Stimulated activated CD8-positive, alpha-beta memory T cell treated with anti-CD3 and anti-CD28 coated beads, Interleukin-15, amount 100 ng/mL, for 48 hours (primary cell): Measurements from ENCODE around the gene SLC12A7.
"Not testable (repeated sequence)": the region's sequence is repeated elsewhere in the genome, so short reads cannot be mapped to it uniquely, and the experiment has no call there.

Experiments
- DNase-seq, 2 donors: peaks; one replicate each; pipeline ENCODE4 v3.0.0-alpha.2; 2020; ENCODE audit warnings: low read depth in 2 of 2

Gene SLC12A7

GRCh38 chr5:1096838-1097237 is 15.0 kb downstream of the SLC12A7 start:
- no peak for DNase-seq

GRCh38 chr5:1095990-1096363 is 15.9 kb downstream of the SLC12A7 start:
- no peak for DNase-seq

GRCh38 chr5:1095302-1095989 is 16.4 kb downstream of the SLC12A7 start:
- DNase-seq: no peak

GRCh38 chr5:1094670-1095190 is 17.1 kb downstream of the SLC12A7 start:
- DNase-seq: no peak

GRCh38 chr5:1093361-1093760 is 18.5 kb downstream of the SLC12A7 start:
- no peak for DNase-seq

- DNase-seq: no peak
Measured at GRCh38 chr5:1092122-1092521, 19.7 kb downstream of the SLC12A7 start.

- no peak for DNase-seq
Measured at GRCh38 chr5:1091632-1092031, 20.2 kb downstream of the SLC12A7 start.

GRCh38 chr5:1090538-1090937 is 21.3 kb downstream of the SLC12A7 start:
- no peak for DNase-seq

- DNase-seq: no peak
Measured at GRCh38 chr5:1089621-1090040, 22.2 kb downstream of the SLC12A7 start.

- no peak for DNase-seq
Measured at GRCh38 chr5:1089146-1089545, 22.7 kb downstream of the SLC12A7 start.

GRCh38 chr5:1088726-1089125 is 23.1 kb downstream of the SLC12A7 start:
- DNase-seq: no peak

GRCh38 chr5:1088031-1088430 is 23.8 kb downstream of the SLC12A7 start:
- DNase-seq: no peak

GRCh38 chr5:1087428-1087827 is 24.4 kb downstream of the SLC12A7 start:
- no peak for DNase-seq

GRCh38 chr5:1086871-1087270 is 25.0 kb downstream of the SLC12A7 start:
- no peak for DNase-seq

GRCh38 chr5:1086137-1086536 is 25.7 kb downstream of the SLC12A7 start:
- no peak for DNase-seq

GRCh38 chr5:1085391-1085790 is 26.5 kb downstream of the SLC12A7 start:
- no peak for DNase-seq

- no peak for DNase-seq
Measured at GRCh38 chr5:1083823-1084605, 27.8 kb downstream of the SLC12A7 start.

- DNase-seq: not testable (repeated sequence)
Measured at GRCh38 chr5:1083026-1083425, 28.8 kb downstream of the SLC12A7 start.

GRCh38 chr5:1081519-1081918 is 30.3 kb downstream of the SLC12A7 start:
- no peak for DNase-seq

GRCh38 chr5:1080432-1080831 is 31.4 kb downstream of the SLC12A7 start:
- DNase-seq: no peak

- DNase-seq: no peak
Measured at GRCh38 chr5:1079961-1080360, 31.9 kb downstream of the SLC12A7 start.

GRCh38 chr5:1079486-1079885 is 32.4 kb downstream of the SLC12A7 start:
- DNase-seq: no peak

GRCh38 chr5:1078851-1079250 is 33.0 kb downstream of the SLC12A7 start:
- DNase-seq: no peak
